Neuronal stem cell (in vitro differentiated cells): ENCODE results near the gene NKX2-2.
A peak's percentile ranks its signal among the peaks of the same experiment; 100 is the strongest.

ENCODE experiments used
- DNase-seq: peaks from one replicate; pipeline ENCODE4 v3.0.0-alpha.2; 2013; ENCODE audit warnings: low spot score
- H2AFZ ChIP-seq: one replicate; pipeline ENCODE4 v1.6.1; 2013; ENCODE audit warnings: mild to moderate bottlenecking, low read length, inconsistent platforms
- H2AK5ac ChIP-seq: 2 replicates; pipeline ENCODE4 v1.6.1; 2013; ENCODE audit warnings: low read depth, mild to moderate bottlenecking, inconsistent platforms, low read length, moderate library complexity, mixed read lengths
- H2BK120ac ChIP-seq: 2 replicates; pipeline ENCODE4 v1.6.1; 2013; ENCODE audit warnings: low read depth, mild to moderate bottlenecking, inconsistent platforms, low read length, moderate library complexity, mixed read lengths
- H2BK12ac ChIP-seq: one replicate; pipeline ENCODE4 v1.6.1; 2013; ENCODE audit warnings: low read length, inconsistent platforms
- H2BK15ac ChIP-seq: 2 replicates; pipeline ENCODE4 v1.6.1; 2013; ENCODE audit warnings: mild to moderate bottlenecking, low read length, inconsistent platforms, mixed read lengths
- H2BK5ac ChIP-seq: one replicate; pipeline ENCODE4 v1.6.1; 2013; ENCODE audit warnings: inconsistent platforms, mild to moderate bottlenecking, low read length, moderate library complexity
- H3K14ac ChIP-seq: one replicate; pipeline ENCODE4 v1.6.1; 2013; ENCODE audit warnings: low read length, inconsistent platforms
- H3K18ac ChIP-seq: 2 replicates; pipeline ENCODE4 v1.6.1; 2013; ENCODE audit warnings: low read length, inconsistent platforms
- H3K23ac ChIP-seq: 2 replicates; pipeline ENCODE4 v1.6.1; 2013; ENCODE audit warnings: low read depth, mild to moderate bottlenecking, mixed read lengths, low read length, inconsistent platforms; ENCODE audit not compliant: poor library complexity
- H3K27ac ChIP-seq: replicated peaks from 3 replicates; pipeline ENCODE4 v1.5.1; 2013; ENCODE audit warnings: low read length, inconsistent platforms
- H3K27me3 ChIP-seq, 3 experiments: 2 replicates each; pipeline ENCODE4 v1.6.1; 2013; ENCODE audit warnings: low read length in 3 of 3, mild to moderate bottlenecking in 2 of 3, inconsistent platforms in 1 of 3, low read depth in 1 of 3, mixed read lengths in 1 of 3, moderate library complexity in 1 of 3; ENCODE audit not compliant: control insufficient read depth in 3 of 3, insufficient read depth in 3 of 3
- H3K36me3 ChIP-seq, 2 donors: replicated peaks in 1 of 2; 2 replicates each; pipeline ENCODE4 v1.6.1; 2013; ENCODE audit warnings: low read length in 2 of 2; ENCODE audit not compliant: control insufficient read depth in 2 of 2, insufficient read depth in 2 of 2
- H3K4ac ChIP-seq: 2 replicates; pipeline ENCODE4 v1.6.1; 2013; ENCODE audit warnings: inconsistent platforms, mild to moderate bottlenecking, low read length, moderate library complexity
- H3K4me1 ChIP-seq, 2 donors: 1 replicate in 1 of 2; 2 replicates in 1 of 2; pipeline ENCODE4 v1.6.1; 2013; ENCODE audit warnings: low read length in 2 of 2, low read depth in 1 of 2; ENCODE audit not compliant: control insufficient read depth in 2 of 2, insufficient read depth in 1 of 2
- H3K4me2 ChIP-seq: one replicate; pipeline ENCODE4 v1.6.1; 2013; ENCODE audit warnings: mild to moderate bottlenecking, low read length, inconsistent platforms; ENCODE audit not compliant: insufficient read depth, poor library complexity, severe bottlenecking
- H3K4me3 ChIP-seq, 2 donors: 2 replicates each; pipeline ENCODE4 v1.5.1; 2013; ENCODE audit warnings: low read length in 2 of 2, mild to moderate bottlenecking in 2 of 2, inconsistent platforms in 1 of 2, moderate library complexity in 1 of 2
- H3K79me1 ChIP-seq: one replicate; pipeline ENCODE4 v1.6.1; 2013; ENCODE audit warnings: low read depth, mild to moderate bottlenecking, inconsistent platforms, low read length, moderate library complexity
- H3K9ac ChIP-seq: one replicate; pipeline ENCODE4 v1.6.1; 2013; ENCODE audit warnings: mild to moderate bottlenecking, low read depth, low read length, inconsistent platforms; ENCODE audit not compliant: poor library complexity
- H3K9me3 ChIP-seq, 2 donors: replicated peaks in 1 of 2; 2 replicates each; pipeline versions ENCODE3 to v1.6.1; 2013; ENCODE audit warnings: low read length in 2 of 2, mild to moderate bottlenecking in 2 of 2, inconsistent platforms in 1 of 2, low read depth in 1 of 2, mixed read lengths in 1 of 2, moderate library complexity in 1 of 2; ENCODE audit not compliant: control insufficient read depth in 2 of 2, insufficient read depth in 1 of 2
- H4K8ac ChIP-seq: one replicate; pipeline ENCODE4 v1.6.1; 2013; ENCODE audit warnings: low read depth, mild to moderate bottlenecking, inconsistent platforms, low read length, moderate library complexity
- H4K91ac ChIP-seq: one replicate; pipeline ENCODE4 v1.6.1; 2013; ENCODE audit warnings: low read length, low read depth, mild to moderate bottlenecking, inconsistent platforms; ENCODE audit not compliant: poor library complexity
- WGBS, 2 donors: extraction: QIAGEN DNeasy Blood & Tissue Kit; methylation state at CpG; one replicate each; pipeline ENCODE4 v1.1.7; 2013; ENCODE audit warnings: missing lambda C conversion rate in 2 of 2, mixed read lengths in 1 of 2; ENCODE audit not compliant: insufficient read length in 2 of 2, insufficient replicate concordance in 1 of 2; ENCODE audit errors: extremely low coverage in 2 of 2; 5-methylcytosine and 5-hydroxymethylcytosine counted together

Gene NKX2-2

DNA sequence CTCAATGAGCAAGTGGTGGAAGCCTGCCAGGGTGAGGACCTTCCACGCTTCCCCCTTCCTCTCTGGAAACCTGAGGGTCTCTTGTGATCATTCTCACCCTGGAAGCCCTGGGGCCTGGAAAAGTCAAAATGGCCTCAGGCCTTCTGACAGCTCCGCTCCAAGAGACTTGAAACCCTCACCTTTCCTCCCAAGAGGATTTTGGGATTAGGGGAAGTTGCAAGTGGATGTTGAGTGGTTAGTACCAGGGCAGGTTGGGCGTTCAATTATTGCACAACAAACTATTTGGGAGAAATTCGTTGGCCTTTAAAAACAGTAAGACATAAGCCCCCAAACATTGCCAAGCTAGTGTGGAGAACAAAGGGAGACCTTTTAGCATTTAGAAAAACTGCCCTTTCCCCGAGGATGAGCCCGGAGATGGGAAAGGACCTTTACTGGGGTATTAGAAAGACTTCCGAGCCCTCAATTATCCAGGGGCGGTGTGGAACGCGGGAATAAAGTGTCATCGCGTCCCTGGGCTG lies 4.7 kb downstream of the NKX2-2 start:
- peaks cover 64 to 98% (median 92%) of the 10 kb centered on the region in 3 experiments for H3K27me3 ChIP-seq
- no peaks in the 10 kb centered on the region for H3K79me1 ChIP-seq
- peaks cover 3 to 7% of the 10 kb centered on the region in 2 donors for H3K4me1 ChIP-seq
- WGBS, 2 donors, result no CpG with 5 or more reads among the region's 12 CpGs
- no peak overlapping the region for H2BK5ac ChIP-seq
- H4K91ac ChIP-seq, result no peak overlapping the region
- H2BK120ac ChIP-seq, result no peak overlapping the region
- no peak overlapping the region for H3K4ac ChIP-seq
- H3K18ac ChIP-seq, result no peak overlapping the region
- H3K9me3 ChIP-seq, result no peaks in the 10 kb centered on the region
- peak overlapping the region; percentile 7 for H2AFZ ChIP-seq
- no peak overlapping the region for H2BK15ac ChIP-seq
- no peak overlapping the region for H3K4me3 ChIP-seq
- H2BK12ac ChIP-seq, result no peak overlapping the region
- H3K27ac ChIP-seq, result no peak overlapping the region
- no peak overlapping the region for H4K8ac ChIP-seq
- DNase-seq, result no peak
- H3K9ac ChIP-seq, result no peak overlapping the region
- no peak overlapping the region for H3K23ac ChIP-seq
- H3K14ac ChIP-seq, result no peak overlapping the region
- no peak overlapping the region for H3K4me2 ChIP-seq
- no peaks in the 10 kb centered on the region for H3K36me3 ChIP-seq
- H2AK5ac ChIP-seq, result no peak overlapping the region

DNA sequence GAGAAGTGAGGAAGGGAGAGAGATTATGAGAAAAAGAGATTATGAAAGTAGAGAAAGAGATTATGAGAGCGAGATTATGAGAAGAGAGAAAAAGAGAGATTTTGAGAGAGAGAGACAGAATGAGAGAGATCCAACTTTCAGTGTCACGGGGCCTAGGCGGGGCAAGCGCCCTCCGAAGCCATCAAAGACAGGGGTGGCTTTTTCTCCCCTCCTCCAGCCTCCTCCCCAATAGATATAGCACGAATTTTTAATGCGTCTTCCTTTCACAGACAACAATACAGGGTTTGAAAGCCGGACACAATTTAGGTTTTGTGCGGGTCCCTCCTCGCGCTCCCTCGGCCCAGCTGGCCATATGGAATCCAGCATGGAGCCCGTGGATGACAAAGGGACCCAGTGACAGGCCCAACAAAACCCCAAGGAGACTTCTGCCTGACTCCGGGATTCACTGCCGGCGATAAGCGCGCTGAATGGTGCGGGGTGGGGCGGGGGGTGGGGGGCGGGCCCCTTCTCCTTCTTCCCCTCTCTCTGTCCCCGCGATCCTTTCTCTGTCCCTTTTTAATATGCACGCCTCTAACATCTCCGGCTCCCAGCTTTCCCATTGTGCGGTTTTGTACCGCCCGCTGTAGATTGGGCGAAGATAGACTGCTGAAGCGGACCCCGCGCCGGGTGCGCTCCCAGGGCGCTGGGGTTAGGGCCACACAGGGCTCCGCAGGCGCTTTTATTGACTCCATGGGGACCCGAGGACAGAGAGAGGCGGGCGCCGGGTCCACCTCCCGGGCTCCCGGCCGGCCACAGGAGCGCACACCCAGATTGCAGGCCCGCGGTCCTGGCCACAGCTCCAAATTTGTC lies 5.4 kb downstream of the NKX2-2 start:
- Histone ChIP-seq H3K27ac (no peak overlapping the region), H4K8ac (no peak overlapping the region), H3K9me3 (no peaks in the 10 kb centered on the region), H2BK15ac (no peak overlapping the region), H3K27me3 (peaks cover 60 to 96% (median 85%) of the 10 kb centered on the region in 3 experiments), H2BK12ac (no peak overlapping the region), H3K4ac (no peak overlapping the region), H3K9ac (no peak overlapping the region), H2AK5ac (no peak overlapping the region), H3K36me3 (no peaks in the 10 kb centered on the region), H3K14ac (no peak overlapping the region), H3K18ac (no peak overlapping the region), H3K4me1 (peaks cover 3 to 6% of the 10 kb centered on the region in 2 donors), H3K4me2 (no peak overlapping the region), H3K4me3 (no peak overlapping the region), H2AFZ (peak overlapping the region; percentile 7), H3K79me1 (no peaks in the 10 kb centered on the region), H2BK5ac (no peak overlapping the region), H4K91ac (no peak overlapping the region), H3K23ac (peak overlapping the region; percentile 31), H2BK120ac (no peak overlapping the region)
- WGBS, 2 donors, result 100% methylated on average over 1 of the region's 47 CpGs
- no peak for DNase-seq

DNA sequence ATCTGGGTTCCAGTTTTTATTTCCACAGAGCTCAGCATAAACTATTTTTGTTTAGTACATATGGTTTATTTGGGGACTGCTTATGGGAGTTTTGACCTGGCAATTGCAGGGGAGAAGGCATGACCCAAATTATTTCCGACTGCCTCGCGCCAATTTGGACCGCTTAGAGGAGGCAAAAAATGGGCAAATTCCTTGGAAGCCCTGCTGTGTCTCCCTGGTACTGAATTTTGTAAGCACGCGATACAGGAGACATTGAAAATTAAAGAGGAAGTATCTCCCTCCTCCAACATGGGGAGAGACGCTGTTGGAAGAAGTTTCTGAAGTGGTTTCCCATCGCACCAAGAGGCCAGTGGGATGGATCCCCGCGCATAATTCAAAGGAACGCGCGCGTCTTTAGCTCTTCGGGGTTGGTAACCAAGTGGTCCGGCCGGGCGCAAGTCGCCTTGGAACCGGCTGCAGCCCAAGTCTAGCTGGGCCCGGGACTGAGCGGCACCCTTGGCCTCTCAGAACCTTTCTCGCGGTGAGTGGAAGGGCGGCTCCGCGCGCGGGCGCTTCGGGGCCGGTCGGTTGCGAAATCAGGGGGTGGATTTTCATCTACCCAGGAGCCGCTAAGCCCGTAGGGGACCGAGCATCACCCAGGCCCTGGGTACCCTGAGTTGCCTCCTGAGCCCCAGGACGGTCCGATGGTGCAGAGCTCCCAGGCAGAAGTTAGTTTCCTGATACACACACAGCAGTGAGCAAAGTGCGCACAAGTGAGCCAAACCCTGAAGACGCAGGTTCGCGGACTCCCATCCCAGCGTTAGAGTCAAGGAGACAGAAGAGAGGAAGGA lies 6.2 kb downstream of the NKX2-2 start:
- H2BK12ac ChIP-seq, result no peak overlapping the region
- H3K9ac ChIP-seq, result no peak overlapping the region
- no peak overlapping the region for H3K18ac ChIP-seq
- no peak overlapping the region for H3K14ac ChIP-seq
- H2BK15ac ChIP-seq, result no peak overlapping the region
- peaks cover 3 to 6% of the 10 kb centered on the region in 2 donors for H3K4me1 ChIP-seq
- H2BK5ac ChIP-seq, result no peak overlapping the region
- no peaks in the 10 kb centered on the region for H3K9me3 ChIP-seq
- no peaks in the 10 kb centered on the region for H3K79me1 ChIP-seq
- H3K27me3 ChIP-seq, result peaks cover 52 to 94% (median 76%) of the 10 kb centered on the region in 3 experiments
- H3K23ac ChIP-seq, result no peak overlapping the region
- no peak overlapping the region for H3K4me2 ChIP-seq
- no peak overlapping the region for H3K4me3 ChIP-seq
- no peak overlapping the region for H4K8ac ChIP-seq
- no peak overlapping the region for H2AK5ac ChIP-seq
- DNase-seq, result no peak
- no CpG with 5 or more reads among the region's 44 CpGs for WGBS, 2 donors
- no peak overlapping the region for H3K4ac ChIP-seq
- no peak overlapping the region for H2AFZ ChIP-seq
- H4K91ac ChIP-seq, result no peak overlapping the region
- H2BK120ac ChIP-seq, result no peak overlapping the region
- H3K27ac ChIP-seq, result no peak overlapping the region
- H3K36me3 ChIP-seq, result no peaks in the 10 kb centered on the region
